Brain pericyte (primary cell): ENCODE results near the gene MRPL36.
A peak's percentile ranks its signal among the peaks of the same experiment; 100 is the strongest.
"Not testable (repeated sequence)": the region's sequence is repeated elsewhere in the genome, so short reads cannot be mapped to it uniquely, and the experiment has no call there.

Experiments used
- DNase-seq: peaks from one replicate; pipeline ENCODE4 v3.0.0-alpha.2; 2012; ENCODE audit warnings: low read depth, low spot score

MRPL36 gene

DNA sequence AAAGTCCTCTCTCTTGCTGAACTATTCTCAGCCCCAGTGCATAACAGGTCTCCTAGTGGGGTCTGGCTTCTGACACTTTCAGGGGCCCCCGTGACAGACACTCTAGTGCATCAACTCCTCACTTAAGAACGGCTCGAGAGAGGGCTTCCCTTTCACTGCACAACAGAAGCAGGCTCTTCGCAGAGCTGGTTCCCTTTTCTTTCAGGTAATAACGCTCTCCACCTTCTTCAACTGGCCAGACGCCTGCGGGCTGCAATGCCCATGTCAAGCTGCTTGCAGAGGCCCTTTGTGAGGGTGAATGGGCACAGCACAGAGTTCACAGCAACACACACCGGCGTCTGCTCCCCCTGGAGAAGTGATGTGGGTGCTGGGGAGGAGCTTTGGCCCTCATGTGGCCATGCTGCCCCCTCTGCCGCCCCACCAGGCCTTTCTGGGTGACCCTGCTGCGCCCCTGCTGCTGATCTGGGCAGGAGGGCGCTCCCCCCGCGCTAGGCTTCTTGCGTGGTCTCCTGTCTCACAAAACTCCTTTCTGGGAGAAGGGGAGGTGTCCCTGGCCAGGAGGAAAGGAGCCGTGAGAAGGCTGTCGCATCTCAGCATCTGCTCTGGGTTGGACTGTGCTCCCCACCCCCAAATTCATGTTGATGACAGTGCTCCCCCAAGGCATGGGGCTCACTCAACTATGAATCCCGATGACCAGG, 2.4 kb downstream of the MRPL36 start:
- DNase-seq: no peak

DNA sequence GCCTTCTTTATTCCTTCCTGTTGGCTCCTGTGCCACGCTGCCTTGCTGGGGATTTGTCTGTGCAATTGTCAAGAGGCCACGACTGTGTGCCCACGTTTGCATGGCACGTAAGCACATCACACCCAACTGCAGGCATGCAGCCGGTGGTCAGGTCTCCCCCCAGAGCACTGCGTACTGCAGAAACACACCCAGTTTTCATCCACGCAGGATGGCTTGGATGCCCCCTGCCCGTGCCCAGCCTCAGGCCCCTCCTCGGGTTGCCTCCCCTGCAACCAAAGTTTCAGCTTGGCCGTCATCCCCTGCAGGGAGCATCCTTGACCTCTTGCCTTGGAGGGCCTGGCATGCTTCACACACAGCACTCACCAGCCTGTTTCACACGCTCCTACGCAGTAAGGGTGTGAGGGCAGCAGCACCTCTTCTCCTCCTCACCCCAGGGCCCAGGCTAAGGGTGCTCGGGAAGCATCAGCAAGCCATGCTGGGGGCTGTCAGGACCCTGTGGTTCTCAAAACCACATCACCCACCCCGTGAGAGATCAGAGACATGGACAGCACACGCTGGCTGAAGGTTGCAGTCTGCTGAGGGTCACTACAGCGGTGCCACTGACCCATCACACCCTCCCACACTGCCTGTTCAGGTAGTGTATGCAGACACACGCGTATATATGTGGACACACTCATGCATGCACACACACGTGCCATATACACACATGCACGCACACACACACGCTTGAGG, 3.1 kb downstream of the MRPL36 start:
- no peak for DNase-seq

DNA sequence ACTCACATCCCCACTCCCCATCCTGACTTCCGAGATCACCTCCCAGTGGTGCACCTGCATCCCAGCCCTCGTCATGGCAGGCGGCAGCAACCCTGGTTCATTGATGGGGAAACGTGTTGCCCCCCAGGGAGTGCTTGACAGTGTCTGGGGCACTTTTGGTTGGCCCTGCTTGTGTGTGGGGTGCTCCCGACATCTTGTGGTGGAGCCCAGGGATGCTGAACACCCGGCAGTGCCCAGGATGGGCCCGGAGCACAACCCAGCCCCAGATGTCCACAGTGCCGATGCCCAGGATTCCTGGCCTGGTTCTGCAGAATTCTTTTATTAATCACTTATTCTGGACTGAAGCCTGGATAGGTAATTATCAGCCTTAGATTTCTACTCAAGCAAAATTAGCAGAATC, 3.7 kb downstream of the MRPL36 start:
- no peak for DNase-seq

DNA sequence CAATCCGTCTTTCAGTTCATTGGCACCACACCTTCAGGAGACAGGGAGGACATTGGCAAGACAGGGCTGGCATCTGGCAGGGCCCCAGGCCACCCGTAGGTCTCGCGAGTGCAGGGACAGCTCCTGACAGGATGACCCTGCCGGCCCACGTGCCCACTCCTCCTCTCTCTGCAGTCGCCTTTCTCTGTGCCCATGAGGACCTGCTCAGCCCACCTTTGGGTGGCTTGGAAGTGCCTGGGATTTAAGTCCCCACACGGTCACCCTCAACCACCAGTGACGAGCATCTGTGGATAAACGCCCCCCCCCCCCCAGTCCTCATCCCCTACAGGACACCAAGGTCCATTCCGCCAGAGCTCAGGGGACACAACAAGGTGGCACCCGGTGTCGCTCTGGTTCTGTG, 4.1 kb downstream of the MRPL36 start:
- DNase-seq: no peak

DNA sequence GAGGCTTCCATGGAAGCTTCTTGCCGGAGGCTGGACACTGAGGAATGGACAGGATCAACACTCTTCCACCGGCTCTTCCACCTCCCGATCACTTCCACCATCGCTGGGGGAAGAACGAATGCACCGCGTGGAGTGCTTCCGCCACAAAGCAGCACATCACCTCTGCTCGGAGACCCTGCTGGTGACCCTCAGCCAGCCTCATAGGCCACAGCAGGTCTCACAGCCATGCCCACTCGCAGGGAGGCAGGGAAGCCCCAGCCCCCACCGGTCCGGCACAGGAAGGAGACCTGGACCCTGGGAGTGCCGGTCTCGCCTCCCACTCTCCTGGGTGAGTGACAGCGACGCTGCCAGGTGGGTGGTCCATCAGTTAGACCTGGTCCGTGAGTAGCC, 4.7 kb downstream of the MRPL36 start:
- no peak for DNase-seq

DNA sequence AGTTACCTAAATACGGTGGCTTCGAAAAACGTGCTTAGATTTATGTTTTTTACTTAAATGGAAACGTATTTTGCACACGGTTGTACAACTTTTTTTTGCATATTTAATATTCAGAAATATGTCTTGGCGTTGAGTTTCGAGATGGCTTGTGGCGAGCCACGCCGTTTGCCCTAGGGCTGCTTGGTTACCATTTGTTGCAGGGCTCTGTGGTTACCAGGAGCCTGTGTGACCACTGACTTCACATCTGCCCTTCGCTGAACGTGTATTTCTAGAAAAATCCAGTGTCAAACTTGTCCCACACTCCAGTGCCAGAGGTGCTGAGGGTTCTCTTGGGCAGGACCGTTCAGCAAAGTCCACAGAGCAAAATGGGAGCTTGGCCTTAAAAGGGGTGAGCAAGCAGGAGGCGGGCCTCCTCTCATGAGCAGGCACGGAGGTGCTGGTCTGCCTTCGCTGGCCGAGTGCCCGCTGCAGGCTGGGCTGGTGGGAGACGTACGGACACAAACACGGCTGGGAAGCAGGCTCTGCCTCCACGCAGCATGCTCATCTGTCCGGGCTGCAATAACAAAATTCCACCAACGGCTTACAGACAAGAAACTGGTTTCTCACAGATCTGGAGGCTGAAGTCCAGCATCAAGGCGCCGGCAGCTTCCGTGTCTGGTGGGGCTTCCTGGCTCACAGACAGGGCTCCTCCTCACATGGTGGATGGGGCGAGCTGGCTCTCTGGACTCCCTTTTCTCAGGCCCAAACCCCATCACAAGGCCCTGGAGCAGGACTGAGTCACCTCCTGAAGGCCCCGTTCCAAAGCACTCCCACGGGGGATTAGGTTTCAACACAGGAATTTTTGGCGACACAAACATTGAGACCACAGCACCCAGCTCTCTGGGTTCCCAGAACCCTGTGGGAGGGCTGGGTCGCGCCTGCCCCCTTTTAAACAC, 5.4 kb downstream of the MRPL36 start:
- DNase-seq: no peak

DNA sequence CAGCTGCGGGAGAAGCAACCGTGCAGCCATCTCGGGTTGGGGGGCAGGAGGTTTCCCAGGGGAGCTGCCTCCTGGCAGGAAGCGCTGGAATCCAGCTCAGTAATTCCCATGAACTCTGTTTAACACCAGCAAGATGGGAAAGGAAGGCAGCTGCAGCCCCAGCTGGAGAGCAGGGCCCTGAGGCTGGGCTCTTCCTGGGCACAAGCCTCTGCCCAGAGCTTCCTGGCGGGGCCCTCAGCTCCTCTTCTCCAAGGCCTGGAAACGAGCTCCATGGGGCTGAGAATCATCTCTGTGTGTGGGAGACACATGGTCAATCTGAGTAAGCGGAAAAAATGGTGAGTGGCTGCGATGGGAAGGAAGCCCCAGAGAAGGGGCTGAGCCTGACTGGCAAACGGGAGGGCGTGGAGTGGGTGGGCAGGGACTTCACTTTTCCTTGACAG, 6.3 kb downstream of the MRPL36 start:
- DNase-seq: peak; percentile 83

DNA sequence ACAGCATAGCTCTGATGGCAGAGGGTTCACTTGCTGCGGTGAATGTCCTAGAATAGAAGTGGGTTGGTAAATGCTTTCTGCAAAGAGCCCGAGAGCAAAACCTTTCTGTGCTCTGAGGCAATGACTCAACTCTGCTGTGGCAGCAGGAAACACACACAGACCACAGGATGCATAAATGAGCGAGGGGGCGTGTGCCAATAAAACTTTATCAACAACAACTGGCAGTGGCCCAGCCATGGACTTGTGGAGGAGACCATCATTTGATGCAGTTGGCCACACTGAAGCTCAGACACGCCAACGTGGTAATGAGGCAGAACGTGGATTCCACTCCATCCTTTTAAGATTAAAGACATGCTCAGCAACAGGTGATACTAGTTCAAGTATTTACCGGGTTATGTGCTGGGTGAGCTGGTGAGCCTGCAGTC, 6.8 kb downstream of the MRPL36 start:
- peak; percentile 69 for DNase-seq

DNA sequence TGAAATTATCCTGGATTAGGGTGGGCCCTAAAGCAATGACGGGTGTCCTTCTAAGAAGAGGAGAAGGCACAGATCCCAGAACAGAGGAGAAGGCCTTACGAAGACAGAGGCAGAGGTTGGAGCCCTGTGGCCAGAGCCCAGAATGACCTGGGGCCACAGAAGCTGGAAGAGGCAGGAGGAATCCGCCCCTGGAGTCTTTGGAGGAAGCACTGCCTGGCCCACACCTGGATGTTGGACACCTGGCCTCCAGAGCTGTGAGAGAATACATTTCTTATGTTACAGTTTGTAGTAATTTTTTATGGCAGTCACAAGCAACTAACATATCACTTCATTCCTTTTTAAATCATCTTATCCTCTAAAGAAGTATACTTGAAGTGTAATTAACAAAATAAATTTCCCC, 8.5 kb downstream of the MRPL36 start:
- no peak for DNase-seq

DNA sequence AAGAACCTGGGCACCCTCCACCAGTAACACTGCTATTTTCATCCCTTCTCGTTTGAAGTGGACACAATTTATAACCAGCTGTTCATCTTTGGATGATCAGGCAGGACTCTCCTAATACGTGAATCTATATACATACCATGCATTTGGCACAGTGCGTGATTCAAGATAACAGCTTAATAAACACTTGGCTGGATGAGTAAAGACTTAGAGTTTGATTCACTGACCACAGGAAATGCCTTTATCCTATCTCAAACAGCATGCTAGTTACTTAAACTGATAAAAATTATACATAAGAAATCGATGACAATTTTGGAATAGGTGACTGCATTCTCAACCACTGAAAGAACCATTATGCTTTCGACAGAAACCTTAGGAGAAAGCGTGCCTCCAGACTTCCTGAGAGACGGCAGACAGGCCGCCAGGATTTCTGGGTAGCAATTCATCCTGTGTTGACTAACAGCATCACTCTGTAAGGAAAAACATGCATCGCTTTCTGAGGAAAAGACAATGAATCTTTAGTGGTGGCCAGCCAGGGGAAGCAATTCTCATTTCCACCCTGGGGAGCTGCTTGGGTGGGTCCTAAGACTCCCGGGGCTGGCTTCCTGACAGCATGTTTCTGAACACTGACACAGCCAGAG, 9.7 kb downstream of the MRPL36 start:
- no peak for DNase-seq

DNA sequence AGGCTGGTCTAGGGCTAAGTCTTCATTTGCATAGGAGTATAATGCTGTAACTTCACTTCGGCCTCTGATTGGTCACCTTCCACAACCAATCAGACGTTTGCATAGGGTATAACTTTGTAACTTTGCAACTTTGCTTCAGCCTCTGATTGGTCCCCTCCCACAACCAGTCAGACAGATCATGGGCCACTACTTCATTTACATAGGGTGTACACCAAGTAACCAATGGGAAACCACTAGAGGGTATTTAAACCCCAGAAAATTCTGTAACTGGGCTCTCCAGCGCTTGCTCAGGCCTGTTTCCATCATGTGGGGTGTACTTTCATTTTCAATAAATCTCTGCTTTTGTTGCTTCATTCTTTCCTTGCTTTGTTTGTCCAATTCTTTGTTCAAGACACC, 10.2 kb downstream of the MRPL36 start:
- DNase-seq: not testable (repeated sequence)

DNA sequence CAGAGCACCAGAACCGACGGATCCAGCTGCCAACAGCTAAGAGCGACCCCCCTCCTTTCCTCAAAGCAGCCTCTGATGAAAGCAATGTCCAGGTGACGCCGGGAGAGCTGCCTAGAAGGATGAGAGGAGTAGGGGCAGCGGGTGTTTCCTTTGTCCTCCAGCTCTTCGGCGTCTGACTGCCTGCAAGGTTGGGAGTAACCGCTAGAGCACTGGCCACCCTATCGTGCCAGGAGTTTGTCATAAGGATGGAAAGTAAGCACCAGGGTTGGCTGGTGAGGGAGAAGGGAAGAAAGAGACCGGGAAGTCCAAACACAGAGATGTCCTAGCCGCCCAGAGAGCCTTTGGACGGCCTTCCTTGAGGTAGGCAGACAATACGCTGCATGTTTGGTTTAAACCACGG, 10.8 kb downstream of the MRPL36 start:
- DNase-seq: no peak

DNA sequence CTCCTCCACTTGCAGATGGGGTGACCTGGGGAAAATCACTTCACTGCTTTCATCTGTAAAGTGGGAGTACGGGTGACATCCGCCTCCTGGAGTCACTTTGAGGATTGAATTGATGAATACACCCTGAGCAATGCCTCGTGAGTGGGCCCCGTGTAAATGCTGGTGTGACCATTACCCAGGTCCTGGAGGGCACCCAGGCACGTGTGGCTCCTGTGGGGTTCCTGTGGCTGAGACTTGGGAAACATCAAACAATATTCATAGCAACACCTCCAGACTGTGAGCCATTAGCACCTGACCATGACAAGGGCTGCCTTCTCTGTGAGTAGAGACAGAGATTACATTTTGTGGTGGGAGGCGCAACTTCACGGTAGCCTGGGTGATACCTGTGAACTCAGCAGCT, 11.4 kb downstream of the MRPL36 start:
- DNase-seq: no peak

DNA sequence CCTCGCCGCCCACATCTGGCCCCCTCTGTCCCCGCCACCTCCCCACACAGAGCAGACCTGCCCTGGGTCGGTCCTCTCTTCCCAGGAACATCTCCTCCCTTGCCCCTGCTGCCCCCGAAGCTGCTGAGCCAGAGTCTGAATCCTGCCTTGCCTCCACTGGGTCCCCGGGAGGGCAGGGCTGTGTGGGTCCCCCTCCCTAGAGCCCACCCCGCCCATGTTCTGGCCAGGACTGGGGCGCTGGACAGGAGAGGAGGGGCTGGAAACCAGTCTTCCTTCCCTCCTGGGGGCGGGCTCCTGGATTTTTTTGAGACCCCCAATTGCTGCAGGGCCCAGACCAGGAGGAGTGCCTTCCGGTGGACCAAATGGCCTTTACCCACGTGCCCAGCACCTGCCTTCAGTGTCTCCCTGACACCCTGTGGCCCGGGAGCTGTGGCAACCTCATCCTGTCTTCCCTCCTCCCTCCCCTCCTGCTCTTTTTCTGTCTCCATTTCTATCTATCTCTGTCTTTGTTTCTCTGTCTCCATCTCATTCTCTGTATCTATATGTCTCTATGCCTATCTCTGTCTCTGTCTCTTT, 12.1 kb downstream of the MRPL36 start:
- no peak for DNase-seq

DNA sequence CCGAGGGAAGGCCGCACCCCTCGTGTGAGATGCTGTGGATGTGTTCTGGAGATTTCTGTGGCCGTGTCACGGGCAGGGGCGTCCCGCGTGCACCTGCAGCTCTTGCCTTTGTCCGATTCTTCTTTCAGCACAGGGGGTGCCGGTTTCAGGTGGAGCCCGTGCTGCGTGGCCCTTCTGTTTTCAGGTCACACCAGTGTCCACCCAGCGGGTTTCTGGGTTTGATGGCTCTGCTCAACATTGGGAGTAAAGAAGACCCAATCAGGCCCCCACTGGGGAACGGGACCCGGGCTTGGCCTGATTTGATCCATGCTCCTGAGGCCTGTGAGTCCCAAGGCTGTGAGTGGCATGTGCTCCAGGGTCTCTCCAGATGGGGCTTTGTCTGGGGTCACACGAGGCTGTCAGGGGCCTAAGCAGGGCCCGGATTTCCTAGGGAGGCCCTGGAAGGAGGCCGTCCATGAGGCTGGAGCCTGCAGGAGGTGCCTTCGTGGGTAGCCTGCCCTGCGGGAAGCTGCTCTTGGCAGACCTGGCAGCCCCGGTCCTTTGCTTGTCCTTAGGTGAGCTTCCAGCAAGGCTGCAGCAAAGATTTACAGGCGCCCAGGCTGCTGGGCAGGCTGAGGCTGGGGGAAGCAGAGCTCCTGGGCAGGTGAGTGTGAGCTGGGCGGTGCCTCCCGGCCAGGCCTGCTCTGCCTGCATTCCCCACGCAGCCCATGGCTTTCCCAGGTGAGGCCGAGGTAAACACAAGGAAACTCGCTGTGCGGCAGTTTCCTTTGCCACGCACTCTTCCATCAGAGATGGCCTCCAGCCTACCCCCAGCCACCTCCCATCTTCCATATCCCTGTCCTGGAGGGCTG, 12.8 kb downstream of the MRPL36 start:
- DNase-seq: no peak

DNA sequence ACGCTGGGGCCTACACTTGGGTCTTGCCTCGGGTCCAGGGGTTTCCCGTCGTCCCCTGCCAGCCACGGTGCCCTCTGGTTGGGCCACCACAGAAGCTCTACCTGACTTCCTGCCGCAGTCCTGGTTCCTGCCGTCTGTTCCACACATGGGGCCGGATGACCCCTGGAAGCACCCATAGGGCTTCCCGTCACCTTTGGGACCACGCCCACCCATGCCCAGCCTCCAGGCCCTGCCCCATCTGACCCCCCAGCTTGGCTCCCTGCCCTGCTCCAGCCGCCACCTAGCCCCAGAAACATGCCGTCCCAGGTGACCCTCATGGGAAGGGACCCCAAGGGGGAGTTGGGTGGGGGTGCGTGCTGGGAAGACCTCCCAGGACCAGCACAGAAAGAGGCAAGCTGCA, 13.7 kb downstream of the MRPL36 start:
- no peak for DNase-seq

DNA sequence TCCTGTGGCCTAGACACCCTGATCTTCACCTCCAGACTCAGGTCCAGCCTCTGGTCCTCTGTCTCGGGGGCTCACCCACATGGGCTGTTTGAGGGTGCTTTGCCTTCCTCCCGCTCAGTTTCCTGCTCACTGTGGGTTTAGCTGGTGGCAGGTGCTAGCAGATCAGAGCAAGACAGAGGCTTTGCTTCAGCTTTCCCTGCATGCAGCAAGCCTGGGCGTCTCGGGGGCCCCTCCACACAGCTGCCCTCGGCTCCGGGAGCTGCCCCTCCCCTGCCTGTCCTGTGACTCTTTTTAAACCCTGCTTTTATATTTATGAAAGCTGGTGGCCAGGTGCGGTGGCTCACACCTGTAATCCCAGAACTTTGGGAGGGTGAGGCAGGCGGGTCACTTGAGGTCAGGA, 14.6 kb downstream of the MRPL36 start:
- DNase-seq: no peak

DNA sequence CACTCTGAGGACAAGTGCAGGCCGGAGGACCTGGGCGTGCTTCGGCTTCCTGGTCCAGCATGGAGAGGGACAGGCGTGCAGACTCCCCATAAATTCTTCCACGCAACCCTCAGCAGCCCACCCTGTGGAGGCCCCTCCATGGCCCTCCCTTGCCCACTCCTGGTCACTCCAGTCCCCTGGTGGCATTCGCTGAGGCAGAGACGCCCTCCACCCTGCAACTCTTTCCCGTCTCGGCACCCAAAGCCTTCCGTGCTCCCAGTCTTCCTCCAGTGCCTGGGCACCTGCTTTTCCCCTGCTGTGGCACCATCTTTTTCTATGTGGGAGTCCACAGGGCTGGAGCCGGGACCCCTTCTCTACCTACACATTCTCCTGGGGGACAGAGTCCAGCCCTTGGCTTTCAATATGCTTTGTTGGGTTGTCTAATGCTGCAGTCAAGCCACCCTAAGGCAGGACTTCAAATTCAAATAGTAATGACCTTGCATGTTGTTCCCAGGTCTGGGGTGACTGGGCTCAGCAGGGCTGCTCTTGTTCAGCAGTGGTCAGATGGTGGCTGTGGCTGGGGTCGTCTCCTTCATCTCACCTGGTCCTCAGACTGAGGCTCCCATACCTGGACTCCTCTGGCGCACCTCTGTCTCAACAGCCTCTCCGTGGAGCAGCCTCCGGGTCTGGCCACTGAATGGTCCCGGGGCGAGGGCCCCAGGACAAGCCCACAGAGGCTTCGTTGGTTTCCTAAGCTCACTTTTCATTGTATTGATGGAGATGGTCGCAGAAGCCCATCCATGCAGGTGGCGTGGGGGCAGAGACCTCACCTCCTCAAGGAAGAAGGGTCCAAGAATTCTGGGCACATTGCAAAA, 15.2 kb downstream of the MRPL36 start:
- no peak for DNase-seq

DNA sequence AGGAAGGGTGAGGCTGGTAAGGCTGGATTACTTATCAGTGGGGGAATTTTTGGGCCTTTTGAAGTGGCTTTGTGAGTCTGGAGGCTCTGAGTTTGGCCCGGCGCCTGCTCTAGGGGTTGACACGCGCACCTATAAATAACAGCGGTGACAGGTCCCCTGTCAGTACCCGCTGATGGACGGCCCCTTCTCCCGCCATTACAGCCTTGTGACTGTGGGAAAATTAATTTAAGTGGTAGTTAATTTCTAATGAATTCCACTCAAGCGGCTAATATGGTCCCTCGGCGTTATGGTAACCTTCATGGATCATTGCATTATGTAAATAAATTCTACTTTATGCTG, 16.5 kb downstream of the MRPL36 start:
- DNase-seq: no peak
